Ishikawa (cell line): ENCODE data around the gene SORBS2.

ENCODE experiments used
- CEBPB ChIP-seq: IDR thresholded peaks from 2 replicates; pipeline ENCODE4 v1.6.1; 2012
- CREB1 ChIP-seq: IDR thresholded peaks from 2 replicates; pipeline ENCODE4 v1.6.1; 2012; ENCODE audit warnings: low read depth
- EGR1 ChIP-seq: IDR thresholded peaks from 2 replicates; pipeline ENCODE4 v1.6.1; 2012
- EP300 ChIP-seq: IDR thresholded peaks from 2 replicates; pipeline ENCODE4 v1.6.1; 2012; ENCODE audit warnings: borderline replicate concordance
- FOXM1 ChIP-seq: IDR thresholded peaks from 2 replicates; pipeline ENCODE4 v1.6.1; 2012; ENCODE audit warnings: low read depth, borderline replicate concordance
- MAX ChIP-seq: IDR thresholded peaks from 2 replicates; pipeline ENCODE4 v1.6.1; 2012
- NFIC ChIP-seq: IDR thresholded peaks from 2 replicates; pipeline ENCODE4 v1.6.1; 2012
- RAD21 ChIP-seq: IDR thresholded peaks from 2 replicates; pipeline ENCODE4 v1.6.1; 2012; ENCODE audit warnings: low read depth
- REST ChIP-seq: IDR thresholded peaks from 2 replicates; pipeline ENCODE4 v1.6.1; 2012; ENCODE audit warnings: low read depth, mild to moderate bottlenecking
- TAF1 ChIP-seq: IDR thresholded peaks from 2 replicates; pipeline ENCODE4 v1.6.1; 2012; ENCODE audit warnings: low read depth, mild to moderate bottlenecking
- TCF12 ChIP-seq: IDR thresholded peaks from 2 replicates; pipeline ENCODE4 v1.6.1; 2012; ENCODE audit warnings: low read depth
- TEAD4 ChIP-seq: IDR thresholded peaks from 2 replicates; pipeline ENCODE4 v1.6.1; 2012
- USF1 ChIP-seq: IDR thresholded peaks from 2 replicates; pipeline ENCODE4 v1.6.1; 2012
- YY1 ChIP-seq: IDR thresholded peaks from 2 replicates; pipeline ENCODE4 v1.6.1; 2012; ENCODE audit warnings: low read depth
- ZBTB7A ChIP-seq: IDR thresholded peaks from 2 replicates; pipeline ENCODE4 v1.6.1; 2012; ENCODE audit warnings: low read depth

The SORBS2 gene

GRCh38 chr4:185741795-185742194 lies 70.2 kb downstream of the SORBS2 start:
- TF ChIP-seq RAD21, result no peak
- no peak for TF ChIP-seq USF1
- TF ChIP-seq FOXM1, result no peak
- TF ChIP-seq CEBPB, result no peak
- TF ChIP-seq EGR1, result no peak

GRCh38 chr4:185740471-185740873 lies 71.5 kb downstream of the SORBS2 start:
- TF ChIP-seq EGR1, result no peak
- no peak for TF ChIP-seq YY1
- TF ChIP-seq TCF12, result no peak

- TF ChIP-seq EGR1 (no peak), REST (no peak), TAF1 (no peak), TEAD4 (no peak), CREB1 (no peak), CEBPB (no peak)
These were observed 73.2 kb downstream of the SORBS2 start for GRCh38 chr4:185738820-185739219.

- TF ChIP-seq MAX (no peak), TCF12 (no peak), CEBPB (no peak), EGR1 (no peak), YY1 (no peak)
These were observed 73.9 kb downstream of the SORBS2 start for GRCh38 chr4:185738038-185738552.

GRCh38 chr4:185737489-185738037 lies 74.4 kb downstream of the SORBS2 start:
- TF ChIP-seq FOXM1 (no peak), EP300 (no peak), CEBPB (no peak), MAX (no peak), TEAD4 (no peak), TAF1 (no peak), YY1 (no peak), EGR1 (no peak), ZBTB7A (no peak), NFIC (no peak), TCF12 (no peak), CREB1 (no peak), REST (no peak), USF1 (no peak), RAD21 (no peak)

GRCh38 chr4:185736882-185737281 lies 75.1 kb downstream of the SORBS2 start:
- TF ChIP-seq EP300, result no peak
- no peak for TF ChIP-seq NFIC
- no peak for TF ChIP-seq TAF1
- TF ChIP-seq TCF12, result no peak

- no peak for TF ChIP-seq CEBPB
- TF ChIP-seq FOXM1, result no peak
- TF ChIP-seq REST, result no peak
- no peak for TF ChIP-seq MAX
- TF ChIP-seq USF1, result no peak
- no peak for TF ChIP-seq TCF12
- TF ChIP-seq RAD21, result no peak
- TF ChIP-seq CREB1, result no peak
- TF ChIP-seq TAF1, result no peak
- TF ChIP-seq NFIC, result no peak
- no peak for TF ChIP-seq YY1
- TF ChIP-seq EP300, result no peak
- no peak for TF ChIP-seq EGR1
- TF ChIP-seq TEAD4, result no peak
- no peak for TF ChIP-seq ZBTB7A
These were observed 76.1 kb downstream of the SORBS2 start for GRCh38 chr4:185735866-185736400.
